NT2/D1 (cell line): ENCODE measurements around the gene RNF215.

ENCODE experiments used
- DNase-seq: peaks from one replicate; pipeline ENCODE4 v3.0.0-alpha.2; 2011; ENCODE audit warnings: low read depth, low spot score
- H3K27me3 ChIP-seq: 2 replicates; pipeline ENCODE4 v1.6.0; 2011; ENCODE audit warnings: mild to moderate bottlenecking; ENCODE audit not compliant: insufficient read length, insufficient read depth
- H3K36me3 ChIP-seq: 2 replicates; pipeline ENCODE4 v1.6.1; 2011; ENCODE audit warnings: mild to moderate bottlenecking, low read length, mixed read lengths; ENCODE audit not compliant: insufficient read depth, insufficient read length
- H3K4me1 ChIP-seq: 2 replicates; pipeline ENCODE4 v1.5.1; 2011; ENCODE audit not compliant: insufficient read depth, insufficient read length
- H3K4me3 ChIP-seq: 2 replicates; pipeline ENCODE4 v1.5.1; 2011; ENCODE audit warnings: low read depth; ENCODE audit not compliant: insufficient read length
- H3K9ac ChIP-seq: 2 replicates; pipeline ENCODE4 v1.6.0; 2011; ENCODE audit warnings: low read depth; ENCODE audit not compliant: insufficient read length
- H3K9me3 ChIP-seq: 2 replicates; pipeline ENCODE4 v1.5.1; 2011; ENCODE audit warnings: mild to moderate bottlenecking, low read length; ENCODE audit not compliant: insufficient read depth
- SUZ12 ChIP-seq: IDR thresholded peaks from 2 replicates; pipeline ENCODE4 v1.6.1; 2011; ENCODE audit not compliant: insufficient read length, insufficient read depth; ENCODE audit errors: extremely low read depth
- YY1 ChIP-seq: IDR thresholded peaks from 2 replicates; pipeline ENCODE4 v1.6.1; 2011; ENCODE audit not compliant: insufficient read length, insufficient read depth
- ZNF274 ChIP-seq: IDR thresholded peaks from 2 replicates; pipeline ENCODE4 v1.6.1; 2011; ENCODE audit warnings: mild to moderate bottlenecking, low read depth, low read length

RNF215 gene

DNA sequence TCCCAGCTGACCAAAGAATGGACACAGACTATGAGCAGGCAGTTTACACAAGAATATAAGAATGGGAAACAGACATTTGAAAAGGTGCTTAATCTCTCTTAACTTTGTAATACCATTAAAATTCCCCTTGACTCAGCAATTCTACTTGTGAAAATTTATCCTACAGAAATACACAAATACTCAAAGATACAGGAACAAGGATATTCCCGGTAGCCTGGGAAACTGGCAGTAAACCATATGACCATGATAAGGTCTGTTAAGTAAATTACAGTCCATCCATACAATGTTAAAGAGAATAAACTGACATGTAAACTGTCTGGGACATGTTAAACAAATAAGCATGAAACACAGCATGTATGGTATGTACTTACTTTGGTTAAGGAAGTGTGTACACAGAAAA lies 29.6 kb upstream of the RNF215 start:
- Histone ChIP-seq H3K27me3 (no peaks in the 10 kb centered on the region), H3K4me1 (peaks cover 2% of the 10 kb centered on the region), H3K36me3 (peaks cover 40% of the 10 kb centered on the region), H3K4me3 (no peak overlapping the region), H3K9me3 (no peaks in the 10 kb centered on the region), H3K9ac (no peak overlapping the region)
- no peak for DNase-seq
- TF ChIP-seq SUZ12 (no peak), YY1 (no peak), ZNF274 (no peak)

GRCh38 chr22:30416403-30416802 lies 29.2 kb upstream of the RNF215 start:
- Histone ChIP-seq H3K4me3 (no peak overlapping the region), H3K9me3 (no peaks in the 10 kb centered on the region), H3K4me1 (peaks cover 2% of the 10 kb centered on the region), H3K9ac (no peak overlapping the region), H3K27me3 (no peaks in the 10 kb centered on the region), H3K36me3 (peaks cover 40% of the 10 kb centered on the region)
- DNase-seq = no peak
- TF ChIP-seq SUZ12 (no peak), YY1 (no peak), ZNF274 (no peak)

GRCh38 chr22:30414525-30415047 lies 27.4 kb upstream of the RNF215 start:
- H3K27me3 ChIP-seq = no peaks in the 10 kb centered on the region
- TF ChIP-seq SUZ12 = no peak
- no peak for TF ChIP-seq YY1
- TF ChIP-seq ZNF274 = no peak
- DNase-seq = no peak
- H3K4me1 ChIP-seq = peaks cover 2% of the 10 kb centered on the region
- no peak overlapping the region for H3K9ac ChIP-seq
- H3K9me3 ChIP-seq = no peaks in the 10 kb centered on the region
- no peak overlapping the region for H3K4me3 ChIP-seq
- H3K36me3 ChIP-seq = peaks cover 43% of the 10 kb centered on the region

DNA sequence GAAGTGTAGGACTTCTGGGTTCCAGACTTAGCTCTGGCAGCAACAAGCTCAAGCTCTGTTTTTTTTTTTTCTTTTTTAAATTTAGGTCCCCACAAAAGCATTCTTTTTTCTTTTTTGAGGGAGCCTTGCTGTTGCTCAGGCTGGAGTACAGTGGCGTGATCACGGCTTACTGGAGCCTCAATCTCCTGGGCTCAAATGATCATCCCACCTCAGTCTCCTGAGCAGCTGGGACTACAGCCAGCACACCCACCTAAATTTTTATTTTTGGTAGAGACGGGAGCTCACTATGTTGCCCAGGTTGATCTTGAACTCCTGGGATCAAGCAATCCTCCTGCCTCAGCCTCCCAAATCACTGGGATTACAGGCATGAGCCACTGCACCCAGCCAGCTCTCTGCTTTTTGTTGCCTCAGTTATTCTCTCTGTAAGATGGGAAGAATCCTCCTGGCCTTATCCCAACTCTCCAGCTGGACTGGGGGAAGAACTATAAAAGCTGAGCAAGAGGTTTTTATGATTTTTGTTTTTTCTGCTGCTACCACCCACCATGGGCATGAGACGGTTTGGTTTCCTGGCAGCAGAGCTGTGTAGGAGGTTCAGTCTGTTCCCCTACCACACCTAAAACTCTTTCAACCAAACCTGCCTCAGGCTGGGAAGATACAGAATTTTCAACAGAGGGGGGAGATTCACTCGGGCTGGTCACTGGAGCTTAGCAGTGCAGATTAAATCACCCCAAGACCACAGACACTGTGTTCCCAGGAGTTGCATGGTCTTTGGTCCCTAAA lies 26.7 kb upstream of the RNF215 start:
- H3K36me3 ChIP-seq = peaks cover 42% of the 10 kb centered on the region

DNA sequence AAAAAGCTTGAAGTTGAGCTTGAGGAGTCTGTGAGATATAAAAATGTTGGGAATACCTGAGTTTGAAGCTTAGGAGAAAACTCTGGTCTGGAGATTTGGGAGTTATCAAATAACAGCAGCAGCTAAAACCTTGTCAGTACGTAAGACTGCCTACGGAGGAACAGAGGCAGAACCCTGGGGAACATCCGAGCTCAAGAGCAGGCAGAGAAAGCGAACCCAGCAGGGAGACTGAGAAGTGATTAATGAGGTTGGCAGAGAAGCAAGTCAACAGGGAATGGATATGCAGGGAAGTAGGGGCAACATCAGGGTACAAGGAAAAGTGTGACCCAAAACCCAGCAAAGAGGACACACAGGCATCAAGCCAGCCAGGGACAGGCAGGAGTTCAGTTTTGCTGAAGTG lies 25.8 kb upstream of the RNF215 start:
- Histone ChIP-seq H3K4me1 (peaks cover 2% of the 10 kb centered on the region), H3K9me3 (no peaks in the 10 kb centered on the region), H3K36me3 (peaks cover 33% of the 10 kb centered on the region), H3K9ac (no peak overlapping the region), H3K4me3 (no peak overlapping the region), H3K27me3 (no peaks in the 10 kb centered on the region)
- TF ChIP-seq SUZ12 (no peak), ZNF274 (no peak), YY1 (no peak)
- DNase-seq = no peak

More for the DNA sequence above, 26.7 kb upstream of the RNF215 start:
- H3K27me3 ChIP-seq = no peaks in the 10 kb centered on the region
- peaks cover 2% of the 10 kb centered on the region for H3K4me1 ChIP-seq
- no peak overlapping the region for H3K4me3 ChIP-seq
- no peak for DNase-seq
- no peaks in the 10 kb centered on the region for H3K9me3 ChIP-seq
- H3K9ac ChIP-seq = no peak overlapping the region
- no peak for TF ChIP-seq YY1
- TF ChIP-seq ZNF274 = no peak
- TF ChIP-seq SUZ12 = no peak

GRCh38 chr22:30411780-30412179 lies 24.6 kb upstream of the RNF215 start:
- TF ChIP-seq ZNF274 = no peak
- TF ChIP-seq SUZ12 = no peak
- TF ChIP-seq YY1 = no peak
- H3K4me1 ChIP-seq = peaks cover 2% of the 10 kb centered on the region
- no peaks in the 10 kb centered on the region for H3K9me3 ChIP-seq
- H3K27me3 ChIP-seq = no peaks in the 10 kb centered on the region
- H3K36me3 ChIP-seq = peaks cover 26% of the 10 kb centered on the region
- no peak overlapping the region for H3K4me3 ChIP-seq
- DNase-seq = no peak
- H3K9ac ChIP-seq = no peak overlapping the region

- DNase-seq = no peak
- Histone ChIP-seq H3K27me3 (no peaks in the 10 kb centered on the region), H3K4me3 (no peak overlapping the region), H3K9ac (no peak overlapping the region), H3K36me3 (peaks cover 12% of the 10 kb centered on the region), H3K4me1 (no peaks in the 10 kb centered on the region), H3K9me3 (no peaks in the 10 kb centered on the region)
- TF ChIP-seq YY1 (no peak), ZNF274 (no peak), SUZ12 (no peak)
Observed at GRCh38 chr22:30408388-30409102, 21.3 kb upstream of the RNF215 start.
